HepG2 (cell line): ENCODE results near the gene FMOD. TPM values are rescaled to one million over a fixed set of nuclear protein-coding genes. Genes with fewer than 3 reads are reported as not detected.

Experiments
- BCL3 ChIP-seq: sonication (generic); formaldehyde crosslinking; IDR thresholded peaks from 2 replicates; pipeline ENCODE4 v1.5.1; 2020; ENCODE audit warnings: mild to moderate bottlenecking, missing genetic modification reagents, moderate library complexity
- FOSL2 ChIP-seq: sonication (generic); formaldehyde crosslinking; IDR thresholded peaks from 2 replicates; pipeline ENCODE4 v1.4.0; 2020; ENCODE audit warnings: missing genetic modification reagents
- HNF4G ChIP-seq, 2 experiments: sonication (generic) in 1 of 2; formaldehyde crosslinking in 1 of 2; IDR thresholded peaks; 2 replicates each; pipeline versions ENCODE4 v1.4.0 to v1.6.1; 2011 to 2020; ENCODE audit warnings: borderline replicate concordance in 2 of 2, low read depth in 2 of 2, mild to moderate bottlenecking in 2 of 2, low read length in 1 of 2, missing genetic modification reagents in 1 of 2, moderate library complexity in 1 of 2
- KLF11 ChIP-seq: IDR thresholded peaks from 2 replicates; pipeline ENCODE4 v1.6.1; 2016; ENCODE audit warnings: missing compliant biosample characterization
- LBX2 ChIP-seq: sonication (generic); formaldehyde crosslinking; IDR thresholded peaks from 2 replicates; pipeline ENCODE4 v1.5.0; 2020; ENCODE audit warnings: missing genetic modification reagents, mild to moderate bottlenecking, borderline replicate concordance
- MTERF4 ChIP-seq: sonication (generic); formaldehyde crosslinking; IDR thresholded peaks from 2 replicates; pipeline ENCODE4 v1.8.0; 2023; ENCODE audit warnings: mild to moderate bottlenecking, missing genetic modification reagents
- MXI1 ChIP-seq: IDR thresholded peaks from 3 replicates; pipeline ENCODE4 v1.6.1; 2012; ENCODE audit warnings: low read depth, low read length, inconsistent platforms, borderline replicate concordance
- NFYB ChIP-seq: sonication (generic); formaldehyde crosslinking; IDR thresholded peaks from 2 replicates; pipeline ENCODE4 v1.4.0; 2020; ENCODE audit warnings: missing genetic modification reagents
- RARA ChIP-seq: IDR thresholded peaks from 2 replicates; pipeline ENCODE4 v1.6.1; 2016; ENCODE audit warnings: missing genetic modification reagents, missing compliant biosample characterization
- RBAK ChIP-seq: sonication (generic); formaldehyde crosslinking; IDR thresholded peaks from 2 replicates; pipeline ENCODE4 v1.5.1; 2020; ENCODE audit warnings: mild to moderate bottlenecking, missing genetic modification reagents
- SALL1 ChIP-seq: sonication (generic); formaldehyde crosslinking; IDR thresholded peaks from 2 replicates; pipeline ENCODE4 v1.8.0; 2022; ENCODE audit warnings: mild to moderate bottlenecking, missing genetic modification reagents
- TRAFD1 ChIP-seq: sonication (generic); formaldehyde crosslinking; IDR thresholded peaks from 2 replicates; pipeline ENCODE4 v1.5.1; 2020; ENCODE audit warnings: missing genetic modification reagents, mild to moderate bottlenecking, borderline replicate concordance
- ZFP37 ChIP-seq: sonication (generic); formaldehyde crosslinking; IDR thresholded peaks from 2 replicates; pipeline ENCODE4 v1.4.0; 2020; ENCODE audit warnings: missing genetic modification reagents, borderline replicate concordance
- ZNF232 ChIP-seq: sonication (generic); formaldehyde crosslinking; IDR thresholded peaks from 2 replicates; pipeline ENCODE4 v1.4.0; 2020; ENCODE audit warnings: missing genetic modification reagents, borderline replicate concordance
- ZNF253 ChIP-seq: sonication (generic); formaldehyde crosslinking; IDR thresholded peaks from 2 replicates; pipeline ENCODE4 v1.8.0; 2022; ENCODE audit warnings: mild to moderate bottlenecking, missing genetic modification reagents, borderline replicate concordance
- ZNF274 ChIP-seq: sonication (generic); formaldehyde crosslinking; IDR thresholded peaks from 2 replicates; pipeline ENCODE4 v1.5.1; 2020; ENCODE audit warnings: mild to moderate bottlenecking, missing genetic modification reagents
- ZNF292 ChIP-seq: sonication (generic); formaldehyde crosslinking; IDR thresholded peaks from 2 replicates; pipeline ENCODE4 v1.8.1; 2022; ENCODE audit warnings: mild to moderate bottlenecking, low read depth, missing genetic modification reagents, borderline replicate concordance
- ZNF350 ChIP-seq: sonication (generic); formaldehyde crosslinking; IDR thresholded peaks from 2 replicates; pipeline ENCODE4 v1.4.0; 2020; ENCODE audit warnings: mild to moderate bottlenecking, low read depth, missing genetic modification reagents, borderline replicate concordance
- ZNF777 ChIP-seq: sonication (generic); formaldehyde crosslinking; IDR thresholded peaks from 2 replicates; pipeline ENCODE4 v1.4.0; 2020; ENCODE audit warnings: missing genetic modification reagents
- polyA plus RNA-seq, 8 experiments: library from polyadenylated mRNA; depleted of rRNA in 3 of 8; stranded (reverse) in 7 of 8; unstranded in 1 of 8; fragments of >200 nt; fragmentation: Illumina TruSeq in 4 of 8; extraction: Trizol in 4 of 8; gene quantifications; 2 replicates each; pipeline versions ENCODE4 v1.2.1 to v1.2.3, GENCODE V29; 2011 to 2016; ENCODE audit warnings: low read depth in 4 of 8, missing spikeins in 1 of 8, mixed read lengths in 1 of 8; ENCODE audit not compliant: insufficient read depth in 1 of 8
- total RNA-seq, 5 experiments: library from RNA; depleted of rRNA; stranded (reverse); fragments of >200 nt; fragmentation: Illumina TruSeq; extraction: Trizol; gene quantifications; 2 replicates each; pipeline ENCODE4 v1.2.3, GENCODE V29; 2016; ENCODE audit warnings: low read depth in 1 of 5

The FMOD gene
- total and polyA plus RNA-seq, 2 of the 13 experiments (the other 11 are each of a cell fraction or from before 2014, with no cell fraction given) = 0.08 TPM; not detected in 1

GRCh38 chr1:203291201-203292096 is 59.5 kb downstream of the FMOD start (continued):
- TF ChIP-seq BCL3 (CRISPR knock-in tag) (peak; percentile 41; the same call in 1 of the 2 replicates), HNF4G (IDR thresholded peaks at IDR 0.05; ENCODE audit: borderline replicate concordance, low read depth, low read length) (no peak), HNF4G (CRISPR knock-in tag; IDR thresholded peaks at IDR 0.05; ENCODE audit: borderline replicate concordance, low read depth) (peak; percentile 55; the same call in 1 of the 2 replicates), ZNF253 (0 out of 2 replicates have a peak, but pooled peaks have one; percentile 43), RARA (peak; percentile 57), TRAFD1 (CRISPR knock-in tag) (no peak), FOSL2 (0 out of 2 replicates have a peak, but pooled peaks have one; percentile 7), RBAK (no peak), NFYB (CRISPR knock-in tag) (no peak), ZNF777 (CRISPR knock-in tag) (no peak), LBX2 (CRISPR knock-in tag) (peak; percentile 78; the same call in 1 of the 2 replicates), ZNF350 (CRISPR knock-in tag) (0 out of 2 replicates have a peak, but pooled peaks have one; percentile 32), MXI1 (peak; percentile 39; the same call in 1 of the 3 replicates), SALL1 (CRISPR knock-in tag) (peak; percentile 54), ZNF232 (CRISPR knock-in tag) (peak; percentile 68; the same call in 1 of the 2 replicates), ZNF274 (0 out of 2 replicates have a peak, but pooled peaks have one; percentile 48), ZFP37 (peak; percentile 87; the same call in 1 of the 2 replicates), ZNF292 (CRISPR knock-in tag) (0 out of 2 replicates have a peak, but pooled peaks have one; percentile 31), KLF11 (CRISPR knock-in tag) (no peak), MTERF4 (CRISPR knock-in tag) (no peak)
